Fibroblast of pulmonary artery (primary cell): ENCODE measurements around the gene KCNQ1.

Experiments
- DNase-seq: peaks from one replicate; pipeline ENCODE4 v3.0.0-alpha.2; 2010; ENCODE audit warnings: low read depth
- H3K4me3 ChIP-seq: replicated peaks from 2 replicates; pipeline ENCODE4 v1.5.1; 2011; ENCODE audit warnings: low read depth, mild to moderate bottlenecking, control low read depth, low read length, moderate library complexity
- TF ChIP-seq, protein P1 (sequence below): IDR thresholded peaks from 2 replicates; pipeline ENCODE4 v1.5.1; 2011; ENCODE audit warnings: mild to moderate bottlenecking, control low read depth, low read length, inconsistent platforms; ENCODE audit errors: missing control alignments

Gene KCNQ1

DNA sequence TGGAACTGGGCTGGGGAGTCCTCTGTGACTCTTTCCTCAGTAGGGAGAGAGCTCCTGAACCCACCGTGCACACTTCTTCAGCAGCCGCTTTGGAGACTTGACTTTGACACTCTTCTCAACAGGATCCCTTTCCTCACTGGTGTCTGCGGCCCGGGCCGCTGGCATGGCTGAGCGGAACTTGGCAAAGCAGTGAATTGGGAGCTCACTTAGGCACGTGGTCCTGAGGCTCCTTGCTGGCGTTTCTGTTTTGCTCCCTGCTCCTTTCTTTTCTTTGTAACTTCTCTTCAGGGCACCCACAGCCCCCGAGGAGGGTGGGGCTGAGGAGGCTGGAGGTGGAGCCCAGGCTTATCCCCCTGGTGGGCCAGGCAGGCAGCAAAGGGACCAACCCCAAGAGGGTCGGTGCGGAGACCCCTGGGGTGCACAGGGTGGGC lies 263.4 kb downstream of the KCNQ1 start:
- H3K4me3 ChIP-seq, result no peak overlapping the region
- TF ChIP-seq, protein P1, sequence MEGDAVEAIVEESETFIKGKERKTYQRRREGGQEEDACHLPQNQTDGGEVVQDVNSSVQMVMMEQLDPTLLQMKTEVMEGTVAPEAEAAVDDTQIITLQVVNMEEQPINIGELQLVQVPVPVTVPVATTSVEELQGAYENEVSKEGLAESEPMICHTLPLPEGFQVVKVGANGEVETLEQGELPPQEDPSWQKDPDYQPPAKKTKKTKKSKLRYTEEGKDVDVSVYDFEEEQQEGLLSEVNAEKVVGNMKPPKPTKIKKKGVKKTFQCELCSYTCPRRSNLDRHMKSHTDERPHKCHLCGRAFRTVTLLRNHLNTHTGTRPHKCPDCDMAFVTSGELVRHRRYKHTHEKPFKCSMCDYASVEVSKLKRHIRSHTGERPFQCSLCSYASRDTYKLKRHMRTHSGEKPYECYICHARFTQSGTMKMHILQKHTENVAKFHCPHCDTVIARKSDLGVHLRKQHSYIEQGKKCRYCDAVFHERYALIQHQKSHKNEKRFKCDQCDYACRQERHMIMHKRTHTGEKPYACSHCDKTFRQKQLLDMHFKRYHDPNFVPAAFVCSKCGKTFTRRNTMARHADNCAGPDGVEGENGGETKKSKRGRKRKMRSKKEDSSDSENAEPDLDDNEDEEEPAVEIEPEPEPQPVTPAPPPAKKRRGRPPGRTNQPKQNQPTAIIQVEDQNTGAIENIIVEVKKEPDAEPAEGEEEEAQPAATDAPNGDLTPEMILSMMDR, result no peak
- DNase-seq, result no peak

DNA sequence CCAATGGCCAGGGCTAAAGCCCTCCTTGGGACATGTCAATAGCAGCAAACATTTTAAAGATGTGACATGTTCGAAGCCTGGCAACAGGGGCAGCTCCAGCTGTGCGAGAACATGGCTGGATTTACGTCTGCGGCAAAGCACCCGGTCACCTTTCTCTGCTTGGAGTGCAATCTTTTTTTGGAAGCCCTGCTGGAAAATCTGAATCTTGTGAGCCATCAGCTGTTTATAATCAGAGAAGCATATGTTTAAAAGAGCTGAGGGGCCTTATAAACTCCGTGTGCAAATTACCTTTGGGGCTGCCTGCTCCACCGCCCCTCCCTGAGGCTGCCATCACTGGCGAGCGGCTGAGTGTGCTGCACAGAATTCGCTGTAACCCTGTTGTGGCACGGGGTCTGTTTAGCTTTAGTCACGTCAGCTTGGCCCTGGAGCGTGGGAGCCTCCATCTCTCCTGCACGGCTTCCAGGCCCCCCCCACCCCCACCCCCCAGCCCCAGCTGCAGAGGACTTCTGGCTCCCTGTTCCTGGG lies 264.0 kb downstream of the KCNQ1 start:
- TF ChIP-seq, protein P1, result no peak
- peak overlapping the region; percentile 30 for H3K4me3 ChIP-seq
- peak; percentile 76 for DNase-seq

DNA sequence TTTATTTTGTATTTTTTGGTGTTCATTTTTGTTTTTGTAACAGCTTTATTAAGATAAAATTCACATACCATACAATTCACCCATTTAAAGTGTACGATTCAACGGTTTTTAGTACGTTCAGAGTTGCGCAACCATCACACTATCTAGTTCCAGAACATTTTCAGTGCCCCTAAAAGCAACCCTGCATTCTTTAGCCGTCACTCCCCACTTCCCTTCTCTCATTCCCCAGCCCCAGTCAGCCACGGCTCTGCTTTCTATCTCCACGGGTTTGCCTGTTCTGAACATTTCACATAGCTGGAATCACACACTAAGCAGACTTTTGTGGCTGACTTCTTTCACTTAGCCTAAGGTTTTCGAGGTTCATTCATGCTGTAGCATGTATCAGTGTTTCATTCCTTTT lies 264.6 kb downstream of the KCNQ1 start:
- H3K4me3 ChIP-seq, result peak overlapping the region; percentile 30
- TF ChIP-seq, protein P1, result no peak
- peak; percentile 95 for DNase-seq

DNA sequence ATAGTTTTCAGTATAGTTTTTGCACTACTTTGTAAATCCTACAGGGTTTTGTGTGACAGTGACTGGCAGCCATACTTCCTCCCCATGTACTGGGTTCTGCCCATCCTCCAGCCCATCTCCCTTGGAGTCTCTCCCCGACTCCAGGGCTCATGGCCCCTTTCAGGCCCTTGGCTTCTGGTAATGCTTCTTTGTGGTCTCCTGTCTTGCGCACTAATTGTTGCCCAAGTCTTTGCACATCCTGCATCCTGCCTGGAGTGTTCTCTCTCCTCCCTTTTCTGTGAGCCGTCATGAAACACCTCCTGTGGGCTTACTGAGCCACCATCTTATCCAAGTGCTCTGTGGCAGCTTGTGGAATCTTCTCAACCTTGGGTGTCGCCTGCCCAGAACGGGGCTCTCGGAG lies 266.4 kb downstream of the KCNQ1 start:
- TF ChIP-seq, protein P1, result no peak
- no peak overlapping the region for H3K4me3 ChIP-seq
- no peak for DNase-seq

DNA sequence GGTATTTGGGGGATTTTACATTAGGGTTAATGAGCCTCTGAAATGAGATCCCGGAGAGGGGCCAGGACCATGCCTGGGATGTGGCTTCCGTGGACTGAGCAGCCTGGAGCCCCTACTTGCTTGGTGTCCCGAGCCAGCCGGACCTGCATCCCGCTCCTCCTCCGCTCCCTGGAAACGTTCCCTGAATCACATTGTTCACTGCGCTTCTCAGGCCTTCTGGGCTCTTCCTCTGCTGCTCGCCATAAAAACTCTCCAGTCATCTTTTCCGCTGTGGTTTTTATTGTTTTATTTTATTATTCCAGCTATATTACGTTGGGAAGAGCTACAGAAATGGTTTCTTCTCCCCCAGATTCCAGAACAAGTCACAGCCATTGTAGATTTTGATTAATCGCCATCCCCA lies 268.3 kb downstream of the KCNQ1 start:
- no peak overlapping the region for H3K4me3 ChIP-seq
- TF ChIP-seq, protein P1, result no peak
- no peak for DNase-seq

DNA sequence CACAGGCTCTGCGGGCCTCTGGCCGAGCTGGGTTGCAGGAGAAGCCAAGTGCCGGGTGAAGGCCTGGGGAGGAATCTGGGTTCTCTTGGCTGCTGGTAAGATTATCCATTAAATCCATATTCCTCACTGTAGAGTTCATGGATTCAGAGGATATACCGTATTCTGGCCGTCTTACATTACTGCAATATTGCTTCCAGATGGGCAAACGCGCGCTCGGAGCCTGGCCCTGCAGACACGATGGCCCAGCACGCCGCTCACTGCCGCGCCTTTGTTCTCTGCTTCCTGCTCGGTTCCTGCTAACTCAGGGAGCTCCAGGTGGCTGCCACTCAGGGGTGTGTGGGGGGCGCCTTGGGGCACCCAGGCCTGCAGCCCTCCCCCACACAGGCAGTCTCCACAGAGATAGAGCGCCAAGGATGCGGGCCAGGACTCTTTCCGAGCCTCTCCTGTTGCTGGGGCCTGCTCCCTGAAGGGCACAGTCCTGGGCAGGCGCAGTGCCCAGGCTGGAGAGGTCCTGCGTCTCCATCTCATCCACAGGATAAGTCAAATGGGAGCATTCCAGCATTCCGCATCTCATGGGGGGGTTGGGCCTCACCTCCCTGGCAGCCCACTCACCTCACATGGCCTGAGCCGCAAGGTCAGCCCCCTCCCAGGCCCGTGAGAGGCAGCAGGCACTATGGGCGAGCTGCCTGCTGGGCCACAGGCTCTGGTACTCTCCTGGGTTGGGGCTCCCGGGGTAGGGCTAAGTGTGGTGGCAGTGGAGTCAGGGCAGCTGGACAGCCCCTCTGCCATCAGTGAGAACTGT lies 269.1 kb downstream of the KCNQ1 start:
- no peak for DNase-seq

More for the DNA sequence above, 269.1 kb downstream of the KCNQ1 start:
- TF ChIP-seq, protein P1, result no peak
- no peak overlapping the region for H3K4me3 ChIP-seq
